Measurements from ENCODE around the gene PDE11A.

The PDE11A gene

DNA sequence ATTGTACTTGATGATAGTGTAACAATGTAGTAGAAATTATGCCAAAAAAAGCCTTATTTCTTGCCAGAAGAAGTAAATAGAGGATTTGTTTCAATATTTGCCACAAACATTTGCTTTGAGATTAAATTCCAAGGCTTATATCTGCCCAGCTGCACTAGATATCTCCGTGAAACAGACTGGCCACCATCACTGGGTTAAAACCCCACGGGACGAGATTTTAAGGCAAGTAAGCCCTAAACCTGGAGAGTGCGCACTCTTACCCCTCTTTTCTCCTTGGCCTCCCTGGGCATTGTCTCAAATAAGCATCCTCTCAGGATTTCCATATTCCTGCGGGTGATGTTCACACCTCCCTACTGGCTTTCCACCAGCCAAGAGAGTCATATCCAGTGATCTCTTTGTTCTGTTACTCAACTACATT lies 345.6 kb downstream of the PDE11A start:
- DNase-seq (ENCODE audit: low read depth): no peak

DNA sequence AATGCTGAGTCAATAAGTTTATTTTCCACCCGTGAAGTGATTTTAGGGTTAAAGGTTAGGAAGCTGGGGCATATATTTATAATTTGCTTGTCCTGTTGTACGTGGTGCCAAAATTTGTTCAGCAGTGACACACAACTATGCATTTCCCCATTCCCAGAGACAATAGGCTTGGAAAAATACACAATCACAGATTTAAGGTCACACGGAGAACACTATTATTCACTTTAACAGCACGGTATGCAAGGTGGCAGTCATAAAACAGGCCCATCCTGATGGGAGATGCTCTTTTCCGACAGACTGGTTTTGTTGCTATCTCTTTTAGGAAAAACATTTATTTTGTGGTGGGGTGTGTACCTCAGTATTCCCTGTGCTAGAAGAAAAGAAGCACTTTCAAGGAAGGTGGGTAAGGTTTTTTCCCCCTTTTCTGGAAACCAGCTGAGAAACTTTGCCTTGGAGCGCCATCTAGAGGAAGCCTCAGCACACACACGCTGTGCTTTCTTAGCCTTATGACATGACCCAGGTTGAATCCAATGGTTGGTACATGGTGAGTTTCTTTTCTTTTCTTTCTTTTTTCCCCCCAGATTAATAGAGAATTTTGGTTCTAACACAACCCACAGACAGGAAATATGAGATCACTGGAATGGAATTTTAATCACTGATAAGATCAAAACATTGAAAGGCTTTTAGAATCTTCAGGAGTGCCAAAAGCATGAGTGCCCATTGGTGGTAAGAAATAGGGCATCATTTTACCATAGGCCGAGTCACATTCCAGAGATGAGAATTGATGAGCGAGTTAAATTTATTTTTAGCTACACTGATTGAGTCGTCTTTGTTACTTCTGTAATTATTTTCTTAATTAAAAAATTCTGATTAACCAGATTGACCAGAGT lies 347.9 kb downstream of the PDE11A start:
- peak; percentile 11 for DNase-seq (ENCODE audit: low read depth)

DNA sequence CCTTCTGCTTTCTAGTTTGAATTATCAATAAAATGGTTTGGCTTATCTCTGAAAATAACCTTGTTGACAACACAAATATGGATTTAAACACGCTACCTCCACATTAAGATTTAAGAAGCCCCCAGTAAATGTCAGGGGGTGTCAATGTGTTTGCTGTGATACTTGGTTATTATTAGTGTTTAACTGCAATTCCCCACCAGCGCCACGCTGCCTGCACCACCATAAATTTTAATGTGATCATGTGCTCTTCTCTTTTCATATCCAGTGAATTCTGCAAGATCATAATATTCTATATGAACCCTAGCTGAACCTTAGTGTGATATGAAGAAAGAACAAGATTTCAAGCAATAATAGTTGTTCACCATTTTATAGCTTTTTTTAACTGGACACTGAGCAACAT lies 349.3 kb downstream of the PDE11A start:
- no peak for DNase-seq (ENCODE audit: low read depth)

DNA sequence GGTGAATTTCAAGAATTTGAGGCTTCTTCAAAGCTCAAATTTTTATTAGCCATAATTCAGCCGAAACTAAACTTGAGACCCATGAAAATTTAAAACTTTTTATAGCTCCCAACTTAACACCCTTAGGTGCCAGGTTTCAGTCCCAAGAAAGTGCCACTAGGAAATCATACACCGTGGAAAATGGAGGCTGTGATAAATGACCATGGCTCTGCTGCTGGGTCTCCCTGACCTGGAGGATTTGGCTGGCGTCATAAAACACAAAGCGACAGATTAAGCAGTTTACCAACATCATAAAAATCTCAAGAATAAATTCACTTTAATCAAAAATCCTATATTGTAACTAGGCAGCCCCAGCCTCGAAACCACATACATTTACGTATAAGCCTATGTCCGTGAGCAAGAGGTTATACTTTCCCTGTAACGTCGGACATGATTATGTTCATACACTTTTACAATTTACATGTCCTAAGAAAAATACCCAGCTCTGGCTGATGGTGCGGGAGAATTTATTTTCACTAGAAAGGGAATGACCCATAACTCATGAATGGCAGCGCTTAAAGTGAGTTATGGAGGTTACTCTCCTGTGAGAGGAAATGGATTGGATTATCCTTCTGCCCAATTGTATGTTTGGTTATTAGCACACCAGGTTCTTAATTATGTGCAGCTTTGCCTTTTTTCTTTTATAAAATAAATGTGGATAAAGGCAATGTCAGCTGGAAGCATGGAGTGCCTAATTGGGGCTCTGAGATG lies 350.6 kb downstream of the PDE11A start:
- no peak for DNase-seq (ENCODE audit: low read depth)

DNA sequence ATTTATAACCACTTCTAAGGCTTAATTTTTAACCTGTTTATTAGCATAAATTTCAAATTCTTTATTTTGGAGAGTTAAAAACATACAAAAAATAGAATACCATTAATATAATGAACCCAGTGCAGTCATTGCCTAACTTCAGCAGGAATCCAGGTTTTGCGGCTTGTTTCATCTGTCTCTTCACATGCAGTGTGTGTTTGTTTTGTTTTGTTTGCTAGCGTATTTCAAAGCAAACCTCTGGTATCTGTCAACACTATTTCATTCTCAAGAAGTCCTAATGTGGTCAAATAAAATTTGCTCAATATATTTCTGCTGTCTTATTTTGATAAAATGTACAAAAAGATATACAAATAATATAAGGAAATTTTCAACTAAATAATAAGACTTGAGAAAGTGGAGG lies 351.5 kb downstream of the PDE11A start:
- no peak for DNase-seq (ENCODE audit: low read depth)

DNA sequence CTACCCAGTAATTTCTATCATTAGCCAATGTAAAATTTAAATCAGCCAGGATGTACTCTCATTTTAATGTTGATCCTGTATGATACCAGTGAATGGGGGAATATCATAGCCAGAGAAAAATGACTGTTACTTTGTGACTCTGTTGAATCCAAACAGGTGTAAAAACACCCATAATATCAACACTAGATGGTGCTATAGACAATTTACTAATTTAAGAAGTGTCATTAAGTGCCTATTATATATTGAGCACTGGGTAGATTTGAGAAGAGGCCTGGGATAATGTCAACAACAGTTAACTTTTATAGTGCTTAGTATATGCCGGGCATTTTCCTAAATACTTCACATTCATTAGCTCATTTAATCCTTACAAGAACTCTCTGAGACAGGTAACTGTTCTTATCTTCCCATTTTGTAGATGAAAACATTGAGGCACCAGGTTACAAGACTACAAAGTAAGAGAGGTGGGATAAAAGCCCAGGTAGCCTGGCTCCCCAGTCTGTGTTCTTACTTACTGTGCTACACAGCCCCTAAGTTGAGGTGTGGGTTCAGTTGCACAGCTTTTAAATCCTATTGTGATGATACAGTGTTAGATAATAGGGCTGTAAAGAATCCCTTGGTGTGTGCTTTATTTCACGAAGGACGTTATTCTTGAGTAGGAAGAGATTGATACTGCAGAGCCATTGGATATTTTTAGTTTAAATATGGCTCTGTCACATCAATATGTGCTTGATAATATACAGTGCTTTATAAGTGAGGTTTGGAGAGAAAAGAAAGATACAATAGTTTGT lies 354.6 kb downstream of the PDE11A start:
- DNase-seq (ENCODE audit: low read depth): no peak

DNA sequence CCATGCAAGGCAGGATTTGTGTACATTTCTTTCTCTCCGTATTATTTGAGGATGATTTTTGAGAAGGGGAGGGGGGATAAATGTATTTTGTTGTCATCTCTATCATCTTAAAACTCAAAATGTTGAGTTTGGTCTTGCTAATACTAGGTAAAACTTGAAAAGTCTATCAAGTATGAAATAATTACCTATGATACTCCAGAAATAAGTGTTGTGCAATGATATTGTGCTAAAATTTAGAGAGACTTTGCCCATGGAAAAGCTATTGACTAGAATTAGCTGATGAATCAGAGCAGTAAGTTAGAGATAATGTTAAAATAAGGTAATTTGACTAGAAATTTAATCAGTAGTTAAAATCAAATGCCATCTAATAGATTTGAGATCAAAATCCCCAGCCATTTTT lies 356.1 kb downstream of the PDE11A start:
- DNase-seq (ENCODE audit: low read depth): no peak

DNA sequence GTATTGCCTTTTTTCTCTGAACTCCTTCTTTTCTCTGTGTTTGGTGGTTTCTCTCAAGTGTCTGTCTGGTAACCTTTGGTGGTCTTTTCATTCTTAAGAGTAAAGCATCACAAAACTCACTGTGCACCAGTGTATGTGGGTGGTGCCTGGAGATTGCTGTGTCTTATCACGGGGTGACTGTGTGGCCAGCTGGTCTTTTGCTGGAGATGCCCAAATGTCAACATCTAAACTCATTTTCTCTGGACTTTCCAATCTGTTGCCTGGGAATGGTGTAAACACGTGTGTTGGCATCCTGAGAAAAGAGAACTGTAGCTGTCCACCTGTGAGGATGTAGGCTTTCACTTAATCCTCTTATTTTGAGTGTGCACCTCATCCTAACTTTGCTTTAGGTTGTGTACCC lies 356.8 kb downstream of the PDE11A start:
- DNase-seq (ENCODE audit: low read depth): no peak

DNA sequence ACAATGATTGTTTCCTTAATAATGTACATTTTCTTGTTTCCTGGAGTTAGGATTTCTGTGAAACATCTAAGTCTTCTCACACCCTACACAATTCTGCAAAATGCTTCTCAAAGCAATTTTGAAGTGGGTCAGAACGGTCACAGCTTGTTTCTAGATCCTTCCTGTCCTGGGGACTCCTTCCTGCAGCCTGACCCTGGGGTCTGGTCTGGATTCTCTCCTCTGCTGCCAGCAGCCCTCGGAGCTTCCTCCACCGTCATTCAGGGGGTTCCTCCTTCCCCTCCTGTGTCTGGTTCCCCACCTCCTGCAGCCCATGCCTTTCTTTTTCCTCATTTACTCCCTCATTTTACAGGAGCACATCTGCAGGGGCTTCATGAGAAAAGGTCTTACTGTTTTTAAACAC lies 357.9 kb downstream of the PDE11A start:
- DNase-seq (ENCODE audit: low read depth): no peak

DNA sequence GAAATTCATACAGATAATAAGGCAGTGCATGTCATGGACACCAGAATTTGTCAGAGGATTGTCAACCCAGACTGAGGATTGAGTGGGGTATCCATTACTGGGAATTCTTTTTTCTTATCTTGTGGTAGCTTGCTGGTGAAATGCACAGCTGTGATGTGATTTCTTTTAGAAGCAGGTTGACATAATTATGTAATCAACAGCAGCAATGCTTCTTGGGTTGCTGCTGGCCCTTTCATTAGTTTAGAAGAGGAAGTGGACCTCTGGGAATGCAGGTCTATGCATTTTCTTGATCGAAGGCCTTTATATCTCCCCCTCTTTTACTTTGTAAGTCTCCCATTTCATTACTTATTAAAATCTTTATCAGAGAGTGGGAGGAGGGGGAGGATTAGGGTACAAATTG lies 360.1 kb downstream of the PDE11A start:
- DNase-seq (ENCODE audit: low read depth): no peak

DNA sequence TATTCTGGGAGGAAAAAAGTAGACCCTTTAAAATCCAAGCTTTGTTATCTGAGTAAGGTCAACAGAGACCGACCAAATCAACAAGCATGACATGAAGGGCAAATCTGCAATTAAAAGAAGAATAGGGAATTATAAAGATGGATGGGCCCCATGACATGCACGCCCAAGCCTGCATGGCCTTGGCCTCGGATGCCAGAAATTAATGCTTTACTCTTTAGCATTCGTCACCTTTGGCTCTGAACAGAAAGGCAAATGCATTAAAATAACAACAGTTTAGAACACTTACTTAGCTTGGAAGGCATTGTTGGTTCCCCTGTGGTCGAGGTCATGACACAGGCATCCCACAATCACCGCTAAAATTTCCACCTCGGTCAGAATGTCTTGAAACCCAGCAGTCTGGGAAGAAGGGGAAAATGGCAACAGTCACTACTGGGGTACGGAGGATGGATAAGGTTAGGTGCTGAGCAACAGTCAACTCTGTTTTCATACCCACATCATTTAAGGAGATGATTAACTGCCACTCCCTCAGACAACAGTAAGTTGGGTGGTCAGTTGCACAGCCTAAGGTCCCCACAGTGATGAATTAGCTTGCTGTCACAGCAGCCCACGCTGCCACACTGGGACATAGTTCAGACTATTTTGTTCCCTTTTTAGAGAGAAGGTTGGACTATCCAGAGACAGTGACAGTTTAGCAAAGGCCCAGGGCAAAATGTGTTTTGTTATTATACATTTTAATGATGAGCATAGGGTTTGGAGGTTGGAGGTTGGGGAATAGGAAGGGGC lies 360.9 kb downstream of the PDE11A start:
- no peak for DNase-seq (ENCODE audit: low read depth)

DNA sequence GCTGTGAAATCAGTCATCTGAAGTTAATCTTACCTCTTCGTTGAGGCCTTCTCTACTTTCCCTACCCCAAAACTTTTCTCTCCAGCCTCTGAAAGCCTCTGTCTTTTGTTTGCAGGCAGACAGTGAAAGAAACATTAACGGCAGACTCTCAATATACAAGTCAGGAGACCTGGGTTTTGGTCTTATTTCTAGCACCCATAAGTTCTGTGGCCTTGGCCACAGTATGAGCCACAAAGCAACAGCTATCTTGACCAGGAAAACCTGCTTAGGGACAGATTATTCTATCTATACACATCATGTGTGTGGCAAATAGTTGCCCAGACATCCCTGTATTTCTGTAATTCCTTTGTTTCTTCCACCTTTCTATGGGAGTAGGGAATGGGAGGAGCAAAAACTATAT lies 361.7 kb downstream of the PDE11A start:
- no peak for DNase-seq (ENCODE audit: low read depth)

DNA sequence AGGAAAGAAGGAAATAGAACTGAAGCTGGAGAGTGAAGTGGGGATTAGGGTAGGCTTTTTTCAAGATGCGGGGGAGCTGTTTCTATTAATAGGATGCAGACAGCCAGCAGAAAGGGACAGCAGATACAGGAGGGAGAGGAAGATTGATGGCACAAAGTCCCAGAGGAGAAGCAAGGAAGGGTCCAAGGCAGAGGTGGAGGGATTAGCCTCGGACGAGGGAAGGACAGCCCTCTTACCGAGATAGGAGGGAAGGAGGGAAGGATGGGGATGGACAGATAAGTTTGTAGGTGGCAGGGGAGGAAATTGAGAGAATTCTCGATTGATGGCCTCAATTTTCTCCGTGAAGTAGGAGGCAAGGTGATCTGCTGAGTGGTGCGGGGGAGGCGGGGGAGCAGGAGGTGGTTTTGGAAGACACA lies 362.6 kb downstream of the PDE11A start:
- DNase-seq (ENCODE audit: low read depth): no peak

DNA sequence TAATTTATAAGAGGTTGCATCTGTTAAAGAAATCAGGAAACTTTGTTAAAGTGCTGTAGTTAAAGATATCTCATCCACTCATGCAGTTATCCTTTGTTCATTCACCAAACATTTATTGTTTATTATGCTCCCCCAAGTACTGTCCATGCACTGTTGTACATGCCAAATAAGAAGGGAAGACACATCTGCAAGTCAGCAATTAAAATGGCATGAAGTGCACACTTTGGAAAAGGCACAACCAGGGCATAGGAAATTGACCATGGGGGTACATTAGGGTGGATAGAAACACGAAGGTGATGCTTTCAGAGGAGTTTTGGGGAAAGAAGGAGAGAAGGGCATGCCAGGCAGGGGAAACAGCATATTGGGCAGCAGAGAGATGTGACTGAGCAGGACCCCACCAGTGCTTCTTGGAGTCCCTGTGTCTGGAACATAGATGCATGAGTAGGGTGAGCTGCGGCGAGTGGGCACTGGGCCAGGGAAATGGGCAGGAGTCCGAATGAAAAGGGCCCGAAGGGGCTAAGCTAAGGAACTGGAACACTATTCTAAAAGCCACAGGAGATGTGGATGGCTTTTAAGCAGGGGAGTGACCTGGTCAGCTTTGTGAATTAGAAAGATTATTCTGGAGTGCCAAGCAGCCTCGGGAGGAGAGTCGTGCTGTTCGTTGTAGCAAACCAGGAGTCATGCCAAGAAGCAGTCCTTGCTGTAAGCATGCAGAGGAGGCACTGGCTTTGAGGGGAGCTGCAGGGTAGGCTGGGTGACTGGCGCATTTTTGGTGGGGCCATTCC lies 363.7 kb downstream of the PDE11A start:
- DNase-seq (ENCODE audit: low read depth): no peak

DNA sequence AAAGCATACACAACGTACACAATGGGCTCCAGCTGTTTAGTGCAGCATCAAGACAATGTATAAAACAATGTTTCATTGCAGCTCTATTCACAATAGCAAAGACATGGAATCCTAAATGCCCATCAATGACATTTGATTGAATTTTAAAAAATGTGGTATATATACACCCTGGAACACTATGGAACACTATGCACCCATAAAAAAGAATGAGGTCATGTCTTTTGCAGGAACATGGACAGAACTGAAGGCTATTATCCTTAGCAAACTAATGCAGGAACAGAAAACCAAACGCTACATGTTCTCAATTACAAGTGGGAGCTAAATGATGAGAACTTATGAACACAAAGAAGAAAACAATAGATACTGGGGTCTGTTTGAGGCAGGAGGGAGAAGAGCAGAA lies 364.5 kb downstream of the PDE11A start:
- DNase-seq (ENCODE audit: low read depth): no peak

DNA sequence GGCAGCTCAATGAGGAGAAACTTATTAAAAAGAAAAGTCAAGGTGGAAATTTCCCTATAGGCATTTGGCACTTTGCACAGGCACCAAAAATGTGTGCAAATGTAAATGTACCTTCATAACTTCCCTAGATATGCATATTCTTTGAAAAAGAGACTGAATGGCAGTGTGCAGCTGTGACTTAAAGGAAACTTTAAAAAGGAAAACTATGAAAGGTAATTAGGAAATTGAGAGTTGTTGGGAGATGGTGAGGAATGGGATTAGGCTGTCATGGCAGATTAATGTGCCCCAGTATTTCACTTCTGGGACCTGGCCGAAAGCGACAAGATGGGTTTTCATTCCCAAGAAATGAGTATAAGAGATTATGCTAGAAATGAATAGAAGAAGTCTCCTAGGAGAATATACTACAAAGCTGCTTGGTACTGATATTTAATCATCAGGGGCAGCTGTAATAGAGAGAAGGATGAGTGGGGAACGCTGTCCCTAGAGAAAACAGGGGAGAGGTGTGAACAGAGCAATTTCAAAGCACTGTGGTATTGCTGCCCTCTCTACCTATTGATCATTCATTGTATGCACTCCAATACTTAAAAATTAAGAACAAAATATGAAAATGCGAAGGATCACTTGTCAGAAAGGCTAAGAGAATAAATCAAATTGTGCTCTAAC lies 366.9 kb downstream of the PDE11A start:
- DNase-seq (ENCODE audit: low read depth): no peak

DNA sequence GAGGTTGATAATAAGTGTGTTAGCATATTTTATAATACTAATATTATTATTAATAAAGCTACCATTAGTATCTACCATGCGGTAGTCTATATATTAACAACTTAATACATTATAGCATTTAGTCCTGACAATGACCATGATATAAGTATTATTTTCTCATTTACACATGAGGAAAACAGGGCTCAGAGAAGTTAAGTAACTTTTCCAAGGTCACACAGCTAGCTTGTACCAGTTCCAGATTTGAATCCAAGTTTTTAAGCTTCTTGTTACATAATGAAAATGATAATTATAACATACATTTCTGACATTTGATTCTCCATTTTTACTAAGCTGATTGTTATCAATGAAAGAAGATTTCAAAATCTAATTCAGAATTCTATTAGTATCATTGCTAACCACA lies 369.4 kb downstream of the PDE11A start:
- DNase-seq (ENCODE audit: low read depth): no peak

DNA sequence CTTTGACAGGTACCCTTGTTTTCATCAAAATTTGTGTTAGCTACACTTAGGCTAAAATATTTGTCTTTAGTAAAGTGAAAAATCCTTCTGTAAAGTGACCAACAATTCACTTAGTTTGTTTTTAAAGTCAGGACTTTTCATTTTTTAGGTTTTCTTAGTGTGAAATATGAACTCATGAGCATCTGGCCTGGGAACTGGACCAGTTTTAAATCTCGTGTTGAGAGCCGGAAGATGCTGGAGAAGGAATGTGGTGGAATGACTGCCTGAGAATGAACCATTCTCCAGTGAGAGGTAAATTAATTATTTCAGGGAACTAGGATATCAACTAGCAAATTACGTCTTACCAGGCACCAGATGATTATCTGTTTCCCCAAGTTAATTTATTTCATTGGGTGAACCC lies 374.3 kb downstream of the PDE11A start:
- DNase-seq (ENCODE audit: low read depth): no peak

DNA sequence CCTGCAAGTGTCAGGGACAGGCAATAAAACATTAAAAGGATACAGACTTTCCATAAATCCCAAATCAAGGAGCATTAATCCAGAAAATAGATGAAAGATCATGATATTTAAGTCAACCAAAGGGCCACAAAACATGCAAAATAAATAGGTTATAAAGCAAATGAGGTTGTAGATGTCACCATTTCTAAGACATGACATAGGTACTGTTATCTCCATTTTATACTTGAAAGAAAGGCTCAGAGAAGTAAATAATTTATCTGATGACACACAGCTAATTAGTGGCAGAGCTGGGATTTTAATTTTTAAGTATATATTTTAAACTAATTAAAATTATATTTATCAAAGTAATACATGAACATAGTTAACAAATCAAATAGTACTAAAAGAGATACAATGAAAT lies 378.2 kb downstream of the PDE11A start:
- DNase-seq (ENCODE audit: low read depth): no peak

DNA sequence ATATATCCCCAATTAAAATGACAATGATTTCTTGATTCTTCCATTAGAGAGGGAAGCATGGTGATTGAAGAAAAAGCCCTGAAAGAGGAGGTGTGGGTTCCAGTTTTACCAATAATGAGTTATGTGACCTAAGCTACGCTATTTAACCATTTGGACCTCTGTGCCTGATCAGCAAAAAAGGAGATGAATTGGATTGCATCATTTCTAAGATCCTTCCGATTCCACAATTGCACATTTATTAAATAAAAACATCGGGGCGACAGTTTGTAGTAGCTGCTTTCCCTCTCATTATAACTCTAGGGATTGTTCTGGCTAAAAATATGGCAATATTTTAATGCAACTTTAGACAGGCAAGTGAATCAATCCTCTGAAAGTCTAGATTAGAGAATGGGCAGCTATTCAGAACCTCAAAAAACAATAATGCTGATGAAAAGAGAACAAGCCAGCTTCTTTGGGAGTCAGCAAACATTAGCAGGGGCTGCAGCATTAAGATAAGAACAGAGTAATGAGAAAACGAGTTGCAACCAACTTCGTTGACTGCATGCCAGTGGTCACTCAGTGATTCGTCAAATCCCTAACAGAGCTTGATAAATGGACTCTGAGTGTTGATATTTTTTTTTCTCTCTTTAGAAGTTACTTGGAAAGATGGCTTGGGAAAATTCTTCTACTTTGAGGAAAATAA lies 378.8 kb downstream of the PDE11A start:
- DNase-seq (ENCODE audit: low read depth): no peak

Data from stimulated activated CD8-positive, alpha-beta memory T cell treated with anti-CD3 and anti-CD28 coated beads, Interleukin-15, amount 100 ng/mL, for 1 hour (primary cell).